GM12875 (cell line): ENCODE results near the gene NCEH1.

Experiments
- H3K4me3 ChIP-seq: one replicate; pipeline ENCODE4 v1.5.1; 2011; ENCODE audit warnings: low read depth, low read length, control low read depth
- CTCF ChIP-seq: IDR thresholded peaks from 2 replicates; pipeline ENCODE4 v1.5.1; 2011; ENCODE audit warnings: low read depth, mild to moderate bottlenecking, control low read depth, inconsistent platforms, low read length, moderate library complexity, borderline replicate concordance; ENCODE audit not compliant: insufficient read depth

The NCEH1 gene

GRCh38 chr3:172591876-172592771 lies 118.7 kb downstream of the NCEH1 start:
- no peak overlapping the region for H3K4me3 ChIP-seq
- TF ChIP-seq CTCF, result no peak

- TF ChIP-seq CTCF, result no peak
- no peak overlapping the region for H3K4me3 ChIP-seq
Observed at GRCh38 chr3:172591125-172591605, 119.7 kb downstream of the NCEH1 start.

GRCh38 chr3:172586436-172586835 lies 124.4 kb downstream of the NCEH1 start:
- no peak for TF ChIP-seq CTCF
- no peak overlapping the region for H3K4me3 ChIP-seq

GRCh38 chr3:172585954-172586353 lies 124.9 kb downstream of the NCEH1 start:
- no peak for TF ChIP-seq CTCF
- no peak overlapping the region for H3K4me3 ChIP-seq

- H3K4me3 ChIP-seq, result no peak overlapping the region
- TF ChIP-seq CTCF, result no peak
Observed at GRCh38 chr3:172582712-172583111, 128.2 kb downstream of the NCEH1 start.

- H3K4me3 ChIP-seq, result no peak overlapping the region
- TF ChIP-seq CTCF, result no peak
Observed at GRCh38 chr3:172581757-172582166, 129.1 kb downstream of the NCEH1 start.
